IPS-NIHi11 (cell line): ENCODE data around the gene GASK1A.
"Not testable (repeated sequence)": the region's sequence is repeated elsewhere in the genome, so short reads cannot be mapped to it uniquely, and the experiment has no call there.

Source experiments
- DNase-seq: peaks from one replicate; pipeline ENCODE4 v3.0.0; 2012; ENCODE audit warnings: mixed read lengths, low spot score

GASK1A gene

DNA sequence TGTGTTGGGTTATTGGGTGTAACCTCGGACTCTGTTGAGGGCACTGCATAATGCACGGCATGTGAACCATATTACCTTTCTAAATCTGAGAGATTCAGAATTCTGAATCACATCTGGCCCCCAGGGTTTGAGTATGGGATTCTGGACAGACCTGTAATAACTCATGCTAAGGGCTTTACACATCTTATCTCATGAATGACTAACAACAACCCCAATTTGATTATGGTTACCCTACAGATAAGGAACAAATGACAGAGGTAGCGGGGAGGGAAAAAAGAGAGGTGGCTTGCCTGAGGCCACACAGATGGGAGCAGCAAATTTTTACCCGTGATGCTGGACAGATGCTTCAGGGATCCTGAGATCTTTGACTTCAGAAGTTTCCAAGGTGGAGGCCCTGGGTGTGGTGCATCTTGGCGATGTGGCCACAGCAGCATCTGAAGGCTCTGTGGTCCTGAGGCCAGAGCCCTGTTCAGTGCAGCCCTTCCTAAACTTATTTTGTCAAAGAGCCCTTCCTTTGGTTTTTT is 83.0 kb downstream of the GASK1A start:
- DNase-seq, result no peak

DNA sequence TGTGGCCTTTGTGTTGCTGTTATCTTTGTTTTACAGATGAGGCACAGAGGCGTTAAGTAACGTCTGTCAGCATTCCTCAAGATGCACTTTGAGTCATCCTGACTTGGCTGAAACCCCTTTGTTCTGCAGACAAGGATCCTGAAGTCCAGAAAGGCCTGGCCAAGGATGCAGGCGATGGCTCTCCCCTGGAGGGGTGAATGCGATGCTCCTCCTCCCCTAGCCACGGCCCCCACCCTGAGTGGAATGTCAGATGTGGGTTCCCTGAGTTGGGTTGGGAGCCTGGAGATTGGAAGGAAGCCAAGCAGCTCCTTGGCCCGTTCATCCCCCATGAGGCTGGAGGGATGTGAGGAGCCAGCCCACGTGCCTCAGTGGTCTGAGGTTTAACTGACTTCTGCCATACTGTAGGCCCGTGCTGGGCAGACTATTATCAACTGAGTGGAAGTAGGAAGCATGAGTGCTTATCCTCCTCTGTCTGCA is 83.5 kb downstream of the GASK1A start:
- peak; percentile 35 for DNase-seq

DNA sequence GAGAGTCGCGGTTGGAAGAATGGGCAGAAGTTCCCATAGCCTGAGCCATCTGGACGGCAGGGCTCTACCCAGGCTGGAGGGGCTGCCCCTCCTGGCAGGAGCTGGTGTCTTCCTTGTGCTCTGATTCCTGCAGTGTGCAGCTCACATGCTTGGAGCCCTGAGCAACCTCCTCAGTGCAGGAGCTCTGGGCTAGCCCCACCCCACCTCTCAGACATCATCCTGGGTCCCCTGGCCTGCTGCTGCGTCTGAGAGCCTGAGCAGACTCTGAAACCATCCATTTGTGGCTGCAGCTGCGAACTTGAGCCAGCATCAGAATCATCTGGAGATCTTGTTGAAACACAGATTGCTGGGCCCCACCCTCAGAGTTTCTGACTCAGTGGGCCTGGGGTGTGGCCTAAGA is 84.0 kb downstream of the GASK1A start:
- DNase-seq, result no peak

DNA sequence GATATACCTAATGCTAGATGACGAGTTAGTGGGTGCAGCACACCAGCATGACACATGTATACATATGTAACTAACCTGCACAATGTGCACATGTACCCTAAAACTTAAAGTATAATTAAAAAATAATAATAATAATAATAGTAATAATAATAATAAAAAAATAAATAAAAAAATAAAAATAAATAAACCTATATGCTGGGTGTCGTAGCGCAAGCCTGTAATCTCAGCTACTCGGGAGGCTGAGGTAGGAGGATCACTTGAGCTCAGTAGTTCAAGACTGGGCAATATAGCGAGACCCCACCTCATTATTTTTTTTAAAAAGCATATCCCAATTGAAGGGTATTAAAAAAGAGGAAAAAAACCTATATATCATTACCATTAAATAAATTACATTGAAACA is 91.6 kb downstream of the GASK1A start:
- not testable (repeated sequence) for DNase-seq

DNA sequence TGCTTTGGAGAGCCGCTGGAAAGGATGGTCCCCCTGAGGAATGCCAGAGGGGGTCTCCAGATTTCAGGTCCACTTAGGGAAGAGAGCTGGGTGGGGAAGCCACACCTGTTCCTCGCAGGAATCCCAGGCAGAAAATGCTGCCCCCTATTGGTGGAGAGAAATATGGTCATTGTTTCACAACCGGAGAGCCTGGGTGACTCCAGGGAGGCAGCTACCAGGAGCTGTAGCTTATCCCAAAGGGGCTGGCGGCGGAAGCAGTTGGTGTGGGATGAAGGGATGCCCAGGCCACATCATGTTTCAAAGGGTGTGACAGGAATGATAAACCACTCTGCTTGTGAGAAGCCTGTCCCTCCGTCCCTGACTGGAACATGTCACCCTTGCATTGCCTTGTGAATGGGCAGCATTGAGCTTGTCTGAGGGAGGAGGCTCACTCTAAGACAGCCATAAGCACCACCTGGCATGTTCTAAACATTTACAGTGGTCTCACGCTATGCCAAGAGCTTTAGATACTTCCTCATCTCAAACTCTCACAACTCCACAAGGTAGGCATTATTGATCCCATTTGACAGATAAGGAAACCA is 92.3 kb downstream of the GASK1A start:
- peak; percentile 79 for DNase-seq

DNA sequence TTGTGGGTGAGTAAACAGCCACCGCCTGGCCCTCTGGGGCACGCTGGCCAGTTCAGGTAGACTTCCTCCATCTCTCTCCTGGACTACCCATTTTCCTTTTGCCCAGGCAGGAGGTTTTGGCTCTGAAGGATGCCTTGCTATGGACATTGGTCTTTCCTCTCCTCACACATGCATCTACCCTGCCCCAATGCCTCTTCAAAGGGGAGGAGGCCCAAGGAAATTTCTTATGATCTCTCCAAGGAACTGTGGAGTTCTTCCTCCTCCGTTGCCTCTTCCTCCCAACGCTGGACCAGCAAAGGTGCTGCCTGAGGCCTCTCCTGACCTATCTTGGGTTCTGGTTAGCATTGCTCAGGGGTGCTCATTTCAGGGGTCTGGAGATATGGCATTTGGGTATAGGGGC is 93.2 kb downstream of the GASK1A start:
- DNase-seq, result no peak

DNA sequence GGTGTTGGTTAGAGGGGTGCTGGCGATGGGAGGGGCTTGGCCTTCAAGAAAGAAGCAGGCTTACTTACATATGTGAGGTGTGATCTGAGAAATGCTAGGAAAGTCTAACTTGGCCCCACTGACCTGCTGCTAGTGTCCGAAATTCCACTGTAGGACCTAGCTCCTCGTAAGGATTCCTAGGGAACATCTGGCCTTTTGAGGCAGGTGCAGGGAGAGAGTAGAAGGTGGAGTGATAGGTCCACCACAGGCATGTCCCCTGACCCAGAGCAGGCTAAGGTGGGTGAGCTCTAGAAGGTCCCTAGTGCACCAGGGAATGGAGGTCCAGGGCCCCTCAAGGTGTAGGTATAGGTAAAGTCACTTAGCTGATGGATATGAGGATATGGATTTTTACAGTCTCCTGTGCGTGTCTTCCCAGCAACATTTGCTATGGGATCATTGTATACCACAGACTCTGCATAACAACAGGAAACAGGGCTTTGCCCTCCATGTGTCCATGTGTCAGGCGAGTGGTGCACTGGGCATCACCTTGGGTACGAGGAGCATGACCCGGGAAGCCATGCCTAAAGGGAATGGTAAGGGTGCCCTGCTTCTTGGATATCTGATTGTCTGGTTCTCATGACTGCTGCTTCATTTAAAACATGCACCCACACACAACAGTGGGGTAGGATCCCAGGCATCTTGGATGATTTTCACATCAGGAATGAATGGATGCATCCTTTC is 94.2 kb downstream of the GASK1A start:
- DNase-seq, result no peak

DNA sequence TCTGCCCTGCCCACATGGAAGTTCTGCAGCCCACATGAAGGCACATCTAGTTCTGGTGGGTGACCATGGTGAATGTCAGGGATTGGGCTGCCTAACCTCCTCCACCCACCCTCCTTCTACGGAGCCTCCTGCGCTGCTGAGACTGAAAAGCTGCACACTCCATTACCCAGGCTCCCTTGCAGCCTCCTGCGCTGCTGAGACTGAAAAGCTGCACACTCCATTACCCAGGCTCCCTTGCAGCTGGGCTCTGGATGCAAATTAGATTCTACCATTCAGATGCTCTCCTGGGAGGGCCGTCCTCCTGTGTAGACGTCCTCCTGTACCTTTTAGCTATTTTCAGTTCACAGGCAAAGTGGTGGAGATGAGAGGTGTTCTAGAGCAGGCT is 94.7 kb downstream of the GASK1A start:
- DNase-seq, result no peak

DNA sequence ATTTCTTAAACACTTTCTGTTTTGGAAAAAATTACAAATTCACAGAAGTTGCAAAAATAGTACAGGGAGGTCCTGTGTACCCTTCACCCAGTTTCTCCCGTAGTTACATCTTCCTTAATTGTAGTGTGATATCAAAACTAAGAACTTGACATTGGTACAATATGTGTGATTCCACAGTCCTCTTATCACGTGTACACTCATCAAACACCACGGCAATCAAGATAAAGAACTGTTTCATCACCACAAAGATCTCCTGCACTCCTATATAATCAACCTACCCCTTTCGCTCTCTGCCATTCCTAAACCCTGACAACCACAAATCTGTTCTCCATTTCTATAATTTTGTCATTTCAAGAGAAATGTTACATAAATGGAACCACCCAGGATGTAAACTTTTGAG is 95.4 kb downstream of the GASK1A start:
- no peak for DNase-seq

DNA sequence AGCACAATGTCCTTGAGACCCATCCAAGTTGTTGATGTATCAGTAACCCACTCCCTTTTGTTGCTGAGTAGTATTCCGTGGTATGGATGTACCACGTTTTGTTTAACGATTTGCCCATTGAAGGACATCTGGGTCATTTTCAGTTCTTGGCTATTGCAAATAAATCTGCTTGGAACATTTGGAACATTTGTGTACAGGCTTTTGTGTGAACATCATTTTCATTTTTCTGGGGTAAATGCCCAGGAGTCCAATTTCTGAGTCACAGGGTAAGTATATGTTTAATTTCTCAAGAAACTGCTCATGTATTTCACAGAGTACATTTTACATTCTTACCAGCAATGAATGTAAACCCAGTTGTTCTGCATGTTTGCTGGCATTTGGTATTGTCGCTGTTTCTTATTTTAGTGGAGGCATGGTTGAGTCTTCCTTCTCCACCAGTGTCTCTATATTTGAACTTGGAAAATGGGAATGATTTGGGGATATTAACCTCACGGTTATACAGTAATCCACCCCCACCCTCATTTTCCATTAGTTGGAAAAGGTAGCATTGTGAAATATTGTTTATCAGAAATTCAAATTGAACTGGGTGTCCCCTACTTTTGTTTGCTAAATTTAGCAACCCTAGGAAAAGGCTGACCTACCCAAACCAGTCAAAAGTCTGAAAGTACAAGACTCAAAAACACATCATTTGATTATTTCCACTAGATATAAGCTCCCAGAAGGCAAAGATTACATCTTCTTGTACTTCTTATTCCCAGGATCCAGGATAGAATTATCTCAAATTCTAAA is 96.0 kb downstream of the GASK1A start:
- DNase-seq, result no peak

DNA sequence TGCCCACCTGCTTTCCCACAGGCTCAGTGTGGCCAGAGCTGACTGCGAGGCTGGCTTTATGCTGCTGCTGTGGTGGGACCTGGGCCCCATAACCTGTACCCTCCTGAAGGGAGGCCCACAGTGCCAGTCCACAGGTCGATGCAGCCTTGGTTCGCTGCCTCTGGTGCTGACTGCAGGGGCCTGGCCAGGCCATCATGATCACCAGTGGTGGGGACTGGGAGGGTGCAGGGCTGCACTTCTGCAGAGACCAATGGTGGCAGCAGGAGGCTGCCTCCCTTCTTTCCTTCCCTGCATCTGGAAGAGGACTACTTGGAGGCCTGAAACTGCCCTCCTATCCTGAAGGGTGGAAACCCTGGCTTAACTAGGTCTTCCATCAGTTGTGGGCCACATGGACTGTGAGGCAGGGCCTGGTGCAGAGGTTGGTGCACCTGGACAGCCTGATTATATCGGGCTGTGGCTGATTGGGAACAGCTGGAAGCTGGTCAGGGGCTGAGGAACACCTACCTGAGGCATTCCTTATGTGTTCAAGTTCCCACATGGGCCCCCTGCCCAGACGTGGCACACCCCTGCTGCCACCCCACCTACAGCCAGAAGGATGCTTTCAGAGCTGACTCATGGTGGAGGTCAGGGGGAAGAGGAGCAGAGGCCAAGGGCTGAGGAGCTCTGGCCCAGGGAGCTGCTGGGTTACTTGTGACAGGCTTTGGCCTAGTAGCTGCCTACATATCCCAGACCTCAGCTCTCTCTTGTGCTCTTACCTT is 97.0 kb downstream of the GASK1A start:
- DNase-seq, result no peak

DNA sequence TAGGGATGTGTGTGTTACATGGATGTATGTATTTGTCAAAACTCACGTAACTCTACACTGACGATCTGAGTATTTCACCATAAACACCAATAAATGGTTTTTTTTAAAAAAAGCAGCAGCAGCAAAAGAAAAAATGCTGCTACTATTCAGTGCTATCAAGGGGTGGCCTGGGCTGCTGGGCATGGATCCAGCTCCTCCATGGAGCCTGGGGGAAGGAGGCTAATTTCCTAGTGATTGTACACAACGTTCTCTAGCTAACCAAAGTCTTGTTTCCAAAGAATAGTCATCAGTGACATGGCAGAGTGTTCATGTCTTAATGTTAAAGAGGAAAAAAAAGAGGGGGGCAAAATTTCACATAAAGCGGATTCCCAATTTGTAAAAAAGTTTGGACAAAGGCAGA is 97.7 kb downstream of the GASK1A start:
- DNase-seq, result no peak

DNA sequence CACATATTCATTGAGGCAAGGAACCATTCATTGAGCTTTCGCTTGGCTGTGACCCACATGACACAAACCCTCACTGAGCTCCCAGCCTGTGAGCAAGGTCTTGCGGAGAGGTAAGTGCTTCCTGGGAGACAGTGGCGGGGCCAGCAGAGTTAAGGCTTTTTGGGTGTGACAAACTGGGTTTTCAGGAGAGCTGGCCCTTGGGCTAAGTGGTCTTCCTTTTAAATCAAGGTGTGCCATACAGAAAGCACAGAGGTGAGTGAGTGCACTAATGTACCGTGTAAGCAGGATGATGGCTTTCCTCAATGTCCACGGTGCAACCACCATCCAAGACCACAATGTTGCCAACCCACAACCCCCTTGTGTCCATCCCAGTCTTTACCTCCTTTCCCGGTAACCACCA is 98.2 kb downstream of the GASK1A start:
- no peak for DNase-seq

DNA sequence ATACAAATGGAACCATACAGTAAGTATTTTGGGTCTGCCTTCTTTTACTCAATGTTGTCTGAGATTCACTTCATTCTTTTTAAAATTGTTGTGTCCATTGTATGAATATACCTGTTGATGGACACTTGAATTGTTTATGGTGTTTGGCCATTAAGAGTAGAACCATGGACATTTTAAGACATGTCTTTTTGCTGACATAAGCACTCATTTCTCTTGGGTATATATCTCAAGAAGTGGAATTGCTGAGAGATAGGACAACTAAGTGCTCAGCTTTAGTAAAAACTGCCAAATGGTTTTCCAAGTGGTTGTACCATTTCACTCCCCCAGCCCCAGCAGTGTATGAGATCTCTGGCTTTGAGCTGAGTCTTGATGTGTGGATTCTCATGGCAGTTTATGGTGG is 98.6 kb downstream of the GASK1A start:
- DNase-seq, result no peak

DNA sequence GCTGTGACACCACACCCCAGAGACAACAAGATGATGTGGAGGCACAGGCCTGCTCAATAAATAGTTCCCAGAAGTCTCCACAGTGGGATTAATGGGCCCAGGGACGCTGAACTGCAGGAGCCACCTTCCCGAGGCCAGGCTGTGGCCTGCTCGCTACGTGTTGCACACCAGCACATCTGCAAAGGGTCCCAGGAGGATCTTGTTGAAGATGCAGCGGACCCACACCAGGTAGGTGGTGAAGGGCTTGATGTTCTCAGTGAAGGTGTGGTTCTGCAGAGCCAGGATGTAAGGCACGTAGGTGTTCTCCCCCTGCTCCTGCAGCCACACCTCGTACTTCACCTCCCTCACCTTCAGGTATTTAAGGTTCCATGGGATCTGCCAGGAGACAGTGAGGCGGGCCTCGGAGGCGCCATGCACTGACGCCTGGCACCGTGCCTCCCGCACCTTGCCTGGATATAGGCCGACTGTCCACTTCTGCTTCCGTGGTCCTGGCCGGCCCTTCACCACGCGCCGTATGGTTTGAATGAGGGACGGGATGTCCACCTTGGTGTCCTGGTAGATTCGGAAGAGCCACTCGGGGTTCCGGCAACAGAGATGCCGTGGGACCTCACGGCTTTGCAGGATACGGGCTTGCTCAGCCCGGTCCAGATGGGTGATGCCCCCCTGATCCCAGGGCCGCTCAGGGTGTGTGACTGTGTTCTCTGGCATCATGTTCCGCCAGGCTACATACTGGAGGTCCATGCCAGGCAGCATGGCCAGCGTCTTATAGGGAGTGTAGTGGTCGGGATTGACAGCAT is 100.6 kb downstream of the GASK1A start:
- DNase-seq, result no peak

DNA sequence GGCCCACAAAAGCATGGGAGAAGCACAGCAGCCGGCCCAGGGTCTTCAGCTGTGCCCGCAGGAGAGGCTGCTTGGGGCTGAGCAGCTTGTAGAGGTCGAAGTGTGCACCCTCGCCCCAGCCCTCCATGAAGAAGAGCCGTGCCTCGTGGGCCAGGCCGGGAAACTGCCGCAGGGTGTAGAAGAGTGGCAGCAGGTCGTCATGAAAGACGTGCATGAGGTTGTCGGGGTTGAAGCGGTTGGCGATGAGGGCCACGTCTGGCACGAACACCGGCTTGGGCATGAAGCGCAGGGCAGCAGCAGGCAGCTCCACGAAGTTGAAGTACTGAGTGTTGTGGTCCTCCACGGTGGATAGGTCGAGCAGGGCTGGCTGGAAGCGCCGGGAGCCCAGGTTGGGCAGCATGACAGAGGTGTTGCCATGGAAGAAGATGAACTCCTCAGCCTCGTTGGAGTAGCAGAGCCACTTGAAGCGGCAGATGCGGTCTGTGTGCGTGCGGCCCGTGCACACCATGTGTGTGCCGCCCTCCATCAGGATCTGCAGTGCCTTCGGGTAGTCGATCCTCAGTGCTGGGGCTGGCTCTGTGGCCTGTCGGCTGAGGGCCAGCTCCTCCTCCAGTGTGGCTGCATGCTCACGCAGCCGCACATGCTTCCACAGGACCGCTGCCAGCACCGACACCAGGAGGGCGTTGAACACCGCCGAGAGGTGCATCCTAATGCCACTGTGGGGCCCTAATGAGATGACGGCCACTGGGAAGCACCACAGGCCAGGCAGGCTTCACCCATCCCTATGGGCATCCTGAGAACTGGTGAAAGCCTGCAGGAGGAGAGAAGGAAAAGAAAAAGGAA is 101.8 kb downstream of the GASK1A start:
- no peak for DNase-seq

DNA sequence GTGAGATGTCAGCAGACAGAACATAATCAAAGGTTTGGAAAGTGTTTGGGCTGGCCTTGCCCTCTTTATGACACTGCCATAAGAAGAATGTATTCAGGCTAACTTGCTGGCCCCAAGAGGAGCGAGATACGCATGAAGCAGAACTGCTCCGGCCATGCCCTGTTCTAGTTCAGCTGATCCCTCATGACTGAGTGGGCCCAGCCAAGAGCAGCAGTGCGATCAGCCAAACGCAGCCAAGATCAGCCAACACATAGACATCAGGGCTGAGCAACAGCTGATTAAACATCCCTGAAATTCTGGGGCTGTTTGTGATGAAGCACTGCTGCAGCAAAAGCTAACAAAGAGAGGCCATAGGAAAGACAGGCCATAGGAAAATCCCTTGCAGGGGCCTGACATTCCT is 102.7 kb downstream of the GASK1A start:
- DNase-seq, result no peak

DNA sequence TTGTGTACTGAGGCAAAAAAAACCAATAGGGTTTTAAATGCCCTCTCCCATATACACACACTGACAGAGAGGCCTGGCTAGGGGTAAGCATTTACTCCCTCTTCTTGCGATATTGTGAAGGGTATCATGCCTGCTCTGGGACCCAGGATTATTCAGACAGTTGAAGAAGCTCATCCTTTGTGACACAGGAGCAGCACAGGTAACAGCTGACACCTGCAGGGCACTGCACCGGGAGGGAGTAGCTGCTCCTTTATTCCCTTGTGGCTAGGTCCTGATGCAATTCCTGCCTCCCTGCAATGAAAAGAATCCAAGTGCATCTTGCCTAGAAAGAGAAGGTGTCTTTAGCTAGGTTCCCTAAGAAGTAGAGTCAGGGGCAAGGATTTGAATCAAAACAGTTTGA is 103.3 kb downstream of the GASK1A start:
- no peak for DNase-seq

DNA sequence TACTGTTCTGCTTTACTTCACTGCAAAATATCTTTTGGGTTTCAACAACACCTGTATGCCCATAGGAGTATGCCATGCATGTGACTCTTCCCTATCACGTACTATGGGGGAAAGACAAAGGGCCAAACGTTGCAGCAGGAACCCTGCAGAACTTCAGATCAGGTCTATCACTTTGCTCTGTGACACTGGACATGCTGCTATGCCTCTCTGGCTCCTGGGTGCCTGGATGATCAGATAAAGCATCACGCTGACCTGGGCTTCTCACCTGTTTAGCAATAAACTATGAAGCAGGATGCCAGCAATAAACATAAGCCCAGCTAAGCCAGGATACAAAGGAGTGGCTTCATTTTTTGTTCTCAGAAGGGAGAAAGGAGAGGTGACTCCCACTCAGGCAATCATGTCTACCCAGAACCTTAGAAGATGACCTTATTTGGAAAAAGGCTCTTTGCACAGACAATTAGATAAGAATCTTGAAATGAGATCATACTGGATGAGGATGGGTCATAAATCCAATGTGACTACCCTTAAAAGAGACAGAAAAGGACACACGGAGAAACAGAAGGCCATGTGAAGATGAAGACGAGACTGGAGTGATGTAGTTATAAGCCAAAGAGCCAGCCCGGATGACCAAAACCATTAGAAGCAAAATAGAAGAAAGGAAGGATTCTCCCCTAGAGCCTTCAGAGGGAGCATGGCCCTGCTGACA is 107.5 kb downstream of the GASK1A start:
- DNase-seq, result no peak

DNA sequence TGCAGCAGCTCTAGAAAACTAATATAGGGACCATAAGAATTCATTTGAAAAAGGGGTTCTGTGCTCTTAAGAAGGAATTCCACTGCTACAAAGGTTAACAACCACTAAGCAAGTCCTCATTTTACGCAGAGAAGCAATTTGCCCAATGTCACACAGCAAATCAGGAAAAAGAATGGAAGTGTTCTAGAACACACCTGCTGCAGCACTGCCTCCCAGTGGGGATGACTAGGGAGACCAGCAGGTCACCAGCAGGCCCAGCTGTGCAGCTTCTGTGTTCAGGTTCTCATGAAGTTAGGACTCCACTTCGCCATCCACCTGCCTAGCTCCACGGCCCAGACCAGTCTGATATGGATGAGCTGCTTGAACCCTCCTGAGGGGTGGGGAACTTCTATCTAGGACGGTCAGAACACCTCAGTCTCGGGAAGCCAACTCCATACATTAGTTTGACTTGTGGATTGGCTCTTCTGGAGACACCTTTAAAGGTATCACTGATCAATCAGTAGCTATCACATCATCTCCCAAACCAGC is 108.2 kb downstream of the GASK1A start:
- DNase-seq, result no peak
